GM18517 (cell line): Measurements from ENCODE around the gene HECTD4.

ENCODE experiments used
- ATAC-seq: cut with Tn5 transposase; IDR thresholded peaks from one replicate; pipeline ENCODE4 v1.9.1; 2021; ENCODE audit warnings: mild to moderate bottlenecking, moderate library complexity; ENCODE audit not compliant: unreplicated experiment

The HECTD4 gene

GRCh38 chr12:112219195-112219594, 163.0 kb downstream of the HECTD4 start:
- no peak for ATAC-seq

GRCh38 chr12:112218150-112218549, 164.1 kb downstream of the HECTD4 start:
- ATAC-seq: no peak

DNA sequence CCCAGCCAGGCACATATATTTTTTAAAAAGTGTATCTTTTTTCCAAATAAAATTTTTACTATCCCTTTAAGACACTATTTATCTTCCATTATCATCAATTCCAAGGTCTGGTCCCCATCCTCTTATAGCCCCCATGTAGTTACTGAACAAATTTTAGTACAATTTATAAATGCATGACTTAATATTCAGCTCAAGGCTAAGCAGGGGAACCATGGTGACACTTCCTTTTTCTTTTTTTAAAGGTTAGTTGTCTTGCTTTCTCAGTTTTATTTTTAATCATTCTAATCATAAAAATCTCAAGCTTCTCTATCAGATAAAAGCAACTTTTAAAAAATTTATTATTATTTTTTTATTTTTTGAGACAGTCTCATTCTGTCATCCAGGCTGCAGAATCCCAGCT, 164.6 kb downstream of the HECTD4 start:
- ATAC-seq: no peak

DNA sequence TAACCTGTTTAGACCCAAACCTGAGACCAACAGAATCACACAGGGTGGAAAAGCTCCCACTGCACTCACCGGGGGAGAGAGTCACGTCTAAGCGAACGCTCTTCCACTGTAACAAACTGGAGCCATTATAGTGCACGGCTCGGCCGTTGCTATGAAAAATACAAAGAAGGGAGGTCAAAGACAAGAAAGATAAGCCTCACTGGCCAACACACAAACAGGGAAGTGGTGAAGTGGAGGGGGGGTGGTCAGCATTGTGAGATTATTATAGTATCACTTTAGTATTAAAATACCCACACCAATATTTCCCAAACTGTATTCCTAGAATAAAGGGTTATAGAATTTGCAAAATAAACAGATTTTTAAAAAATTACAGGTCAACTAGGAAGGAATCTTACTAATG, 166.0 kb downstream of the HECTD4 start:
- no peak for ATAC-seq

- ATAC-seq: no peak
These were observed 168.2 kb downstream of the HECTD4 start for GRCh38 chr12:112214064-112214463.

DNA sequence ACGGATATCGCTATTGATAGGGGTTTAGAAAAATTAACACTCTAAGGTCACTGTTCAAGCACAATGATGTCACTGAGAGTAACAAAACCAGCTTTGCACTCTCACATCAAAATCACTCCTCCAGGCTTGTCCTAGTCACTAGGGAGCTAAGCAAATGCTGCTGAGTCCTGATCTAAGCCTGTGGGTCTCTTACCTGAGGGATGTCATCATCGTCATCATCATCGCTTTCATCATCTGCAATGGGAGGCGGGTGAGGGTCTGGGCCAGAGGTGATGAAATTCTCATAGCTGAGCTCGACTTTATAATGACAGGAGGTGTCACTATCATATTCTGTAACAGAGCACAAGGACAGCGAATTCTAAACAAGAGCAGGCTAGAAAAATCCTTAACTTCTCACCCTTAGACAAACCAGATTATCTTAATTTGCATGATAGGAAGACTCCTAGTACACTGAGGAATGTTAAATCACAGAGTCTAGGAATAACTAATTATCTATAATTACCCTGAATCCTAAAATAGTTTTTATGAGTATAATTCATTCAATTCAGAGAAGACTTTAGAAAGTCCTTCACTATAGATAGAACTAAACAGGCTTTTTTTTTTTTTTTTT, 173.8 kb downstream of the HECTD4 start:
- no peak for ATAC-seq

DNA sequence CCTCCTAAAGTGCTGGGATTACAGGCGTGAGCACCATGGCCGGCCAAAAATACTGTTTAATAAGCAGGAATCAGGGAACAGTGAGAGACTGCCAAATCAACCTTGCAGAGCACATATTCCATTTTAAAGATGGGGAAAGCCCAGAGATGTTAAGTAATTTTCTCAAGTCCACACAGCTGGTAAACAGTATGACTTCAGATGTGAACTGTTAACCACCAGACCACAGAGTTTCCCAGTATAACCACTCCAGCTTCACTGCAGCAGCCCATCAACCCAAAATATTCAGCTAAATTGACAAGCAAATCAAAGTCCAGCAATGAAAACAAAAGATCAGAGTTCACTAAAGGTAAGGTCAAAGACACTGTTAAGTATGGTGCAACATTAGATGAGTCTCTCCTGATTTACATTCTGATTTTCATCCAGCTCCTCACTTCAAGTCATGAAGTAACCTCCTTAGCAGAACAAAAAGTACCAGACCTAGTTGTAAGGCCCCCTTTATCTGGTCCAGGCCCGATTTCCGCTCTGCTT, 174.8 kb downstream of the HECTD4 start:
- ATAC-seq: no peak

DNA sequence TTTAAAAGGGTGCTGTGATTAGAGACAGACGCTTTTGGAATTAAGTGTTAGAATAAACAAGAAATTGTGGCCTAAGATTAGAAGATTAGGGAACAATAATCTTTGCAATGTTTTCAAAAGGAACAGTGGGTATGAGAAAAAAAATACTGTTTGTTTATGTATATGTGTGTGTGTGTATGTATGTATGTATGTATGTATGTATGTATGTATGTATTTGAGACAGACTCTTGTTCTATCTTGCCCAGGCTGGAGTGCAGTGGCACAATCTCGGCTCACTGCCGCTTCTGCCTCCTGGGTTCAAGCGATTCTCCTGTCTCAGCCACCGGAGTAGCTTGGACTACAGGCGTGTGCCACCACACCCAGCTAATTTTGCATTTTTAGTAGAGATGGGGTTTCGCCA, 175.3 kb downstream of the HECTD4 start:
- no peak for ATAC-seq

DNA sequence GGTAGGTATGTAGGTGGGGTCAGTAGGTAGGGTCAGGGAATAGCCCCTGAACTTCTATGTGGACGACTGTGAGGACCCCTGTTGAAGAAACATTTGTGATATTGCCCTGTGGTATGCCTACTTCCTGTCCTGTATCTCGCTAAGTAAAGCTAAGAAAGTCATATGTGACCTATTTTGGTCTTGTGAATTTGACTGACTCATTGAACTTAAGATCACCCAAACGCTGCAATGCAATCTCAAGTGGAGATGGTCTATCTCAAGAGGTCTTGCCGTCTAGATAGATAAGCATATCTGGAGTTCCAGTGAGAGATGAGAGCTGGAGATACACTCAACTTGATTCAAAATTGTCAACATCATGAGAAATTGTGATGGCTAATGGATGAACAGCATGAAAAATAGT, 183.1 kb downstream of the HECTD4 start:
- ATAC-seq: no peak

GRCh38 chr12:112198120-112198733, 184.0 kb downstream of the HECTD4 start:
- ATAC-seq: no peak

DNA sequence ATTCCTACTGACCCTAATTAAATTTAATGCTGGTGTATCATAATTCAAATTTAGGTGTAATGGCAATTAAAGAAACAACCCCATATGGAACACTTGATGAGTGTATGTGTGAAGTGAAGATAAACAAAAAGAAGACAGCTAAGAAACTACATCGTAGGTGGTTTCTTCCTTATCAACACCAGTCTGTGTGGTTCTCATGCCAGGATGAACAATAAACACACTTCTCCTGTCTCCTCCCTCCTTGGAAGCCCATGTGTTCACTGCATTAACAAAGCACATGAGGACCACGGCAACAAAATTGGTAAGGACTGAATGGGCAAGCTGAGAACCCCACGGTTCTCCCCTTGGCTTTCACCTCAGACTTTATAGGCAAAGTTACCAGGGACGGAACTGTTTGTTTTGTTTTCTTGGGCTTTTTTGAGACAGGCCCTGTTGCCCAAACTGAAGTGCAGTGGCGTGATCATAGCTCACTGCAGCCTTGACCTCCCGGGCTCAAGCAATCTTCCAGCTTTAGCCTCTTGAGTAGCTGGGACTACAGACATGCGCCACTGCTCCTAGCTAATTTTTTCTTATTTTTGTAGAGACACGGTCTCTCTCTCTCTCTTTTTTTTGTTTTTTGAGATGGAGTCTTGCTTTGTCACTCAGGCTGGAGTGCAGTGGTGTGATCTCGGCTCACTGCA, 185.9 kb downstream of the HECTD4 start:
- ATAC-seq: no peak

GRCh38 chr12:112194601-112195247, 187.5 kb downstream of the HECTD4 start:
- ATAC-seq: no peak

GRCh38 chr12:112192475-112192874, 189.8 kb downstream of the HECTD4 start:
- no peak for ATAC-seq

- no peak for ATAC-seq
These were observed 190.3 kb downstream of the HECTD4 start for GRCh38 chr12:112191840-112192321.

DNA sequence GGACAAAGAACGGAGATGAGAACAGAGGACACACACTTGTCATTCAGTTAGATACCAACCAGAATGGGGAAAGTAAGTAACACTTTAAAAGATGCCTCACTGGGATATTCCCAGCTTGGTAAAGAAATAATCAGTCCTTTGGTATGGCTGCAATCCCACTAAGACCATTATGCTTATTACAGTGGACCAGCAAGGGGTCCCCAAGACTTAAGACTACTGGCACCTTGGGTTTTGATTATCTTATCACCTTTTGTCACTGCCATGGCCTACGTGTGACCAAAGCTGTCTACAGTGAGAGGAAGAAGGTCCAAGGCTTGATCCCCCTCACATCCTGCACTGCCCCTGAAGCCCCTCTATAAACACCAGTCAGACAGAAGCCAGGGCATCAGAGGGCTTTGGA, 191.0 kb downstream of the HECTD4 start:
- ATAC-seq: no peak

GRCh38 chr12:112190231-112191025, 191.8 kb downstream of the HECTD4 start:
- no peak for ATAC-seq

DNA sequence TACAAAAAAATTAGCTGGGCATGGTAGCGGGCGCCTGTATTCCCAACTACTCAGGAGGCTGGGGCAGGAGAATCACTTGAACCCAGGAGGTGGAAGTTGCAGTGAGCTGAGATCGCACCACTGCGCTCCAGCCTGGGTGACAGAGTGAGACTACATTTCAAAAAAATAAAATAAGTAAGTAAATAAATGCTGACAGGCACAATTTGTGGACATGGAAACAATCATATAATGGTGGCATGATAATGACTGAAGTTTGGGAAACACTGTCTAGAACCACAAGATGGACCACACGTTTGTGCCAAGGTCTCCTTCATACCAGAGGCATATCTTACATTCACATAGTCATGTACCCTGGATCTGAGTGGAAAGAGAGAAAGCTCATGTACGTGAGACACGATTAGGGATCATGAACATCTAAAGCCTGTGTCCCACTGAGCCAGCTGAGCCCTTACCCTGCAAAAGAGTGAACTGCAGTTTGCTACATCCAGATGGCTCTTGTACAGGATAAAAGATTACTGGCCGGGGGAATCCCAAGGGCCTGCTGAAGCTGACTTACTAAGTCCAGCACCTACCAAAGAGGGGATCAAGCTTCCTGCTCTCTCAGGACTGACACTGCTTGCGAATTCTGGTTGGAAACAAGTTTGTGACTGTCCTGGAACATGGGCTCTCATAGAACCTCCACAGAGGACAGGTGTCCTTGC, 194.0 kb downstream of the HECTD4 start:
- no peak for ATAC-seq

GRCh38 chr12:112185093-112185923, 196.9 kb downstream of the HECTD4 start:
- ATAC-seq: no peak
